HG02571 (cell line): ENCODE data around the gene PHF19.

Experiments
- ATAC-seq: cut with Tn5 transposase; IDR thresholded peaks from one replicate; pipeline ENCODE4 v1.9.1; 2021; ENCODE audit warnings: mild to moderate bottlenecking, moderate library complexity; ENCODE audit not compliant: unreplicated experiment

The PHF19 gene

GRCh38 chr9:120874226-120875194 lies 2.5 kb downstream of the PHF19 start:
- no peak for ATAC-seq

- no peak for ATAC-seq
These were observed 3.5 kb downstream of the PHF19 start for GRCh38 chr9:120873512-120873911.

GRCh38 chr9:120872791-120873502 lies 4.0 kb downstream of the PHF19 start:
- ATAC-seq = no peak

- ATAC-seq = no peak
These were observed 6.8 kb downstream of the PHF19 start for GRCh38 chr9:120870206-120870605.

GRCh38 chr9:120869726-120870125 lies 7.3 kb downstream of the PHF19 start:
- ATAC-seq = no peak

GRCh38 chr9:120869360-120869687 lies 7.7 kb downstream of the PHF19 start:
- ATAC-seq = no peak

GRCh38 chr9:120868676-120869359 lies 8.2 kb downstream of the PHF19 start:
- peak; percentile 81 for ATAC-seq

- ATAC-seq = no peak
These were observed 8.7 kb downstream of the PHF19 start for GRCh38 chr9:120868339-120868675.

- ATAC-seq = no peak
These were observed 9.2 kb downstream of the PHF19 start for GRCh38 chr9:120867676-120868338.

GRCh38 chr9:120866651-120867050 lies 10.3 kb downstream of the PHF19 start:
- ATAC-seq = no peak

GRCh38 chr9:120865809-120866208 lies 11.2 kb downstream of the PHF19 start:
- no peak for ATAC-seq

- no peak for ATAC-seq
These were observed 11.8 kb downstream of the PHF19 start for GRCh38 chr9:120865176-120865575.

- no peak for ATAC-seq
These were observed 12.3 kb downstream of the PHF19 start for GRCh38 chr9:120864719-120865118.

GRCh38 chr9:120863833-120864232 lies 13.2 kb downstream of the PHF19 start:
- ATAC-seq = no peak

- no peak for ATAC-seq
These were observed 14.5 kb downstream of the PHF19 start for GRCh38 chr9:120862452-120862851.

- no peak for ATAC-seq
These were observed 15.1 kb downstream of the PHF19 start for GRCh38 chr9:120861935-120862334.

GRCh38 chr9:120860083-120860482 lies 16.9 kb downstream of the PHF19 start:
- ATAC-seq = no peak

- no peak for ATAC-seq
These were observed 17.6 kb downstream of the PHF19 start for GRCh38 chr9:120859361-120859760.

GRCh38 chr9:120857902-120858301 lies 19.1 kb downstream of the PHF19 start:
- ATAC-seq = no peak

GRCh38 chr9:120857481-120857880 lies 19.5 kb downstream of the PHF19 start:
- ATAC-seq = no peak

- no peak for ATAC-seq
These were observed 20.3 kb downstream of the PHF19 start for GRCh38 chr9:120856700-120857099.
